ENCODE data around the gene KRTAP10-11. TPM values are rescaled to one million over a fixed set of nuclear protein-coding genes. Genes with fewer than 3 reads are reported as not detected.

Gene KRTAP10-11
- total and polyA plus RNA-seq, 2 experiments from 2014 or later: not detected

GRCh38 chr21:44644878-44645277, 1.3 kb upstream of the KRTAP10-11 start:
- Mint-ChIP-seq H3K36me3 (ENCODE audit: low read depth) (peaks cover 8% of the 10 kb centered on the region; the same call in 2 of the 3 replicates), H3K4me3 (no peak overlapping the region), H3K4me1 (peaks cover 10% of the 10 kb centered on the region), H3K27ac (no peak overlapping the region), H3K27me3 (ENCODE audit: insufficient read depth, low read depth, poor library complexity) (peaks cover 3% of the 10 kb centered on the region), H3K9me3 (peaks cover 30% of the 10 kb centered on the region)
- no peak for DNase-seq (ENCODE audit: low spot score)
- TF ChIP-seq ETS1 (IDR thresholded peaks at IDR 0.05) (no peak), JUNB (IDR thresholded peaks at IDR 0.05; ENCODE audit: unreplicated experiment) (no peak)
- no peak overlapping the region for H2AFZ ChIP-seq
- no peak overlapping the region for H3K27ac ChIP-seq (ENCODE audit: low read depth)
- no peak overlapping the region for H3K4me3 ChIP-seq
- H3K9me2 ChIP-seq (ENCODE audit: insufficient read depth): no peaks in the 10 kb centered on the region
- no peaks in the 10 kb centered on the region for H3K27me3 ChIP-seq (ENCODE audit: insufficient read depth)
- H4K20me1 ChIP-seq (replicated peaks; ENCODE audit: insufficient read depth): no peaks in the 10 kb centered on the region
- H3K36me3 ChIP-seq (ENCODE audit: insufficient read depth): no peaks in the 10 kb centered on the region
- no peak for ATAC-seq
- H3K79me2 ChIP-seq (replicated peaks; ENCODE audit: insufficient read depth): no peaks in the 10 kb centered on the region
- no peaks in the 10 kb centered on the region for H3F3A ChIP-seq (replicated peaks; ENCODE audit: low read depth)
- no peaks in the 10 kb centered on the region for H3K4me1 ChIP-seq (ENCODE audit: insufficient read depth)
- no peak overlapping the region for H3K4me2 ChIP-seq

- Histone ChIP-seq H3K4me3 (no peak overlapping the region), H3F3A (replicated peaks; ENCODE audit: low read depth) (no peaks in the 10 kb centered on the region), H3K79me2 (replicated peaks; ENCODE audit: insufficient read depth) (no peaks in the 10 kb centered on the region), H3K4me1 (ENCODE audit: insufficient read depth) (no peaks in the 10 kb centered on the region), H3K27me3 (ENCODE audit: insufficient read depth) (no peaks in the 10 kb centered on the region), H4K20me1 (replicated peaks; ENCODE audit: insufficient read depth) (no peaks in the 10 kb centered on the region), H3K9me2 (ENCODE audit: insufficient read depth) (no peaks in the 10 kb centered on the region), H3K4me2 (no peak overlapping the region), H3K27ac (ENCODE audit: low read depth) (no peak overlapping the region), H2AFZ (no peak overlapping the region), H3K36me3 (ENCODE audit: insufficient read depth) (no peaks in the 10 kb centered on the region)
- TF ChIP-seq ETS1 (IDR thresholded peaks at IDR 0.05) (no peak), ZNF331 (CRISPR knock-in tag; IDR thresholded peaks at IDR 0.05; ENCODE audit: low read depth) (no peak), POLR2AphosphoS5 (IDR thresholded peaks at IDR 0.05; ENCODE audit: low read depth) (no peak)
- ATAC-seq (peak; percentile 42), DNase-seq (ENCODE audit: low spot score) (no peak)
- H3K27me3 Mint-ChIP-seq (ENCODE audit: insufficient read depth, low read depth, poor library complexity): peaks cover 9% of the 10 kb centered on the region
- H3K9me3 Mint-ChIP-seq: peaks cover 16% of the 10 kb centered on the region
- H3K4me1 Mint-ChIP-seq: peaks cover 10% of the 10 kb centered on the region
- H3K36me3 Mint-ChIP-seq (ENCODE audit: low read depth): peaks cover 8% of the 10 kb centered on the region; the same call in 1 of the 3 replicates
- no peak overlapping the region for H3K4me3 Mint-ChIP-seq
- H3K27ac Mint-ChIP-seq: no peak overlapping the region
Observed at GRCh38 chr21:44647222-44647552, 973 bp downstream of the KRTAP10-11 start.

- no peaks in the 10 kb centered on the region for H3K27me3 ChIP-seq (ENCODE audit: insufficient read depth)
- TF ChIP-seq JUNB (IDR thresholded peaks at IDR 0.05; ENCODE audit: unreplicated experiment) (no peak), POLR2AphosphoS5 (IDR thresholded peaks at IDR 0.05; ENCODE audit: low read depth) (no peak)
- H3K9me3 Mint-ChIP-seq: peaks cover 20% of the 10 kb centered on the region
- no peaks in the 10 kb centered on the region for H4K20me1 ChIP-seq (replicated peaks; ENCODE audit: insufficient read depth)
- no peak overlapping the region for H3K4me3 ChIP-seq
- H3K27ac Mint-ChIP-seq: no peak overlapping the region
- no peak overlapping the region for H2AFZ ChIP-seq
- H3K36me3 ChIP-seq (ENCODE audit: insufficient read depth): no peaks in the 10 kb centered on the region
- H3K4me2 ChIP-seq: no peak overlapping the region
- H3F3A ChIP-seq (replicated peaks; ENCODE audit: low read depth): no peaks in the 10 kb centered on the region
- ATAC-seq (peak; percentile 12; the same call in 1 of the 3 replicates), DNase-seq (ENCODE audit: low spot score) (no peak)
- no peaks in the 10 kb centered on the region for H3K4me1 ChIP-seq (ENCODE audit: insufficient read depth)
- H3K4me1 Mint-ChIP-seq: peaks cover 10% of the 10 kb centered on the region
- H3K4me3 Mint-ChIP-seq: no peak overlapping the region
- no peaks in the 10 kb centered on the region for H3K79me2 ChIP-seq (replicated peaks; ENCODE audit: insufficient read depth)
- H3K36me3 Mint-ChIP-seq (ENCODE audit: low read depth): peaks cover 8% of the 10 kb centered on the region; the same call in 2 of the 3 replicates
- H3K27me3 Mint-ChIP-seq (ENCODE audit: insufficient read depth, low read depth, poor library complexity): peaks cover 9% of the 10 kb centered on the region
- H3K27ac ChIP-seq (ENCODE audit: low read depth): no peak overlapping the region
- no peaks in the 10 kb centered on the region for H3K9me2 ChIP-seq (ENCODE audit: insufficient read depth)
Observed at GRCh38 chr21:44648557-44649311, 2.5 kb downstream of the KRTAP10-11 start.

All from GM23338 (cell line).